Mesothelial cell of epicardium (in vitro differentiated cells): Measurements from ENCODE around the gene MIA2. TPM values are rescaled to one million over a fixed set of nuclear protein-coding genes. Genes with fewer than 3 reads are reported as not detected.
A peak's percentile ranks its signal among the peaks of the same experiment; 100 is the strongest.
"Not testable (repeated sequence)": the region's sequence is repeated elsewhere in the genome, so short reads cannot be mapped to it uniquely, and the experiment has no call there.

Source experiments
- DNase-seq, 2 experiments: peaks; one replicate each; pipeline ENCODE4 v3.0.0; 2021; ENCODE audit warnings: low spot score in 2 of 2; ENCODE audit not compliant: unreplicated experiment in 2 of 2
- H3K27ac Mint-ChIP-seq: 2 replicates; pipeline ENCODE4 v1.8.0; 2021; ENCODE audit warnings: mixed read lengths
- H3K27me3 Mint-ChIP-seq: 2 replicates; pipeline ENCODE4 v1.8.0; 2021; ENCODE audit warnings: low read depth, mixed read lengths
- H3K36me3 Mint-ChIP-seq: 2 replicates; pipeline ENCODE4 v1.8.0; 2021; ENCODE audit warnings: mixed read lengths
- H3K4me1 Mint-ChIP-seq: 2 replicates; pipeline ENCODE4 v1.8.0; 2021; ENCODE audit warnings: mixed read lengths
- H3K4me3 Mint-ChIP-seq: 2 replicates; pipeline ENCODE4 v1.8.0; 2021; ENCODE audit warnings: mild to moderate bottlenecking, moderate library complexity, mixed read lengths
- H3K9me3 Mint-ChIP-seq: 2 replicates; pipeline ENCODE4 v1.8.0; 2021; ENCODE audit warnings: mixed read lengths
- CTCF ChIP-seq: fragments of 200-600 bp; sonication (generic); IDR thresholded peaks from one replicate; pipeline ENCODE4 v1.5.0; 2021; ENCODE audit warnings: antibody characterized with exemption; ENCODE audit not compliant: unreplicated experiment
- total RNA-seq: library from RNA; stranded (reverse); gene quantifications from 3 replicates; pipeline ENCODE4 v1.2.1, GENCODE V29; 2021

Gene MIA2
- total RNA-seq, 1 donor from 2014 or later = 18.9 TPM

- TF ChIP-seq CTCF = no peak
- H3K36me3 Mint-ChIP-seq = no peaks in the 10 kb centered on the region
- DNase-seq = no peak
- no peaks in the 10 kb centered on the region for H3K9me3 Mint-ChIP-seq
- H3K27me3 Mint-ChIP-seq = no peaks in the 10 kb centered on the region
- H3K4me3 Mint-ChIP-seq = no peak overlapping the region
- peaks cover 11% of the 10 kb centered on the region for H3K4me1 Mint-ChIP-seq
- H3K27ac Mint-ChIP-seq = peak overlapping the region; percentile 70
Measured at GRCh38 chr14:39243831-39244230, 10.1 kb downstream of the MIA2 start.

- Mint-ChIP-seq H3K27ac (no peak overlapping the region), H3K27me3 (no peaks in the 10 kb centered on the region), H3K4me3 (no peak overlapping the region), H3K4me1 (peaks cover 11% of the 10 kb centered on the region), H3K36me3 (no peaks in the 10 kb centered on the region), H3K9me3 (no peaks in the 10 kb centered on the region)
- TF ChIP-seq CTCF = no peak
- no peak for DNase-seq
Measured at GRCh38 chr14:39246618-39247017, 12.9 kb downstream of the MIA2 start.

GRCh38 chr14:39247256-39247655, 13.5 kb downstream of the MIA2 start:
- Mint-ChIP-seq H3K27ac (no peak overlapping the region), H3K27me3 (no peaks in the 10 kb centered on the region), H3K4me3 (no peak overlapping the region), H3K9me3 (peaks cover 4% of the 10 kb centered on the region), H3K4me1 (peaks cover 11% of the 10 kb centered on the region), H3K36me3 (no peaks in the 10 kb centered on the region)
- DNase-seq = no peak
- TF ChIP-seq CTCF = no peak

- Mint-ChIP-seq H3K27ac (no peak overlapping the region), H3K4me3 (no peak overlapping the region), H3K36me3 (no peaks in the 10 kb centered on the region), H3K4me1 (no peaks in the 10 kb centered on the region), H3K27me3 (no peaks in the 10 kb centered on the region), H3K9me3 (peaks cover 8% of the 10 kb centered on the region)
- TF ChIP-seq CTCF = no peak
- DNase-seq = no peak
Measured at GRCh38 chr14:39251547-39251946, 17.8 kb downstream of the MIA2 start.

- DNase-seq, H3K4me3 Mint-ChIP-seq, H3K4me1 Mint-ChIP-seq, H3K27ac Mint-ChIP-seq, H3K36me3 Mint-ChIP-seq, H3K27me3 Mint-ChIP-seq: not testable (repeated sequence)
- peaks cover 25% of the 10 kb centered on the region for H3K9me3 Mint-ChIP-seq
Measured at GRCh38 chr14:39257388-39257787, 23.7 kb downstream of the MIA2 start.

- H3K4me3 Mint-ChIP-seq = no peak overlapping the region
- H3K36me3 Mint-ChIP-seq = no peaks in the 10 kb centered on the region
- no peak overlapping the region for H3K27ac Mint-ChIP-seq
- H3K9me3 Mint-ChIP-seq = peaks cover 22% of the 10 kb centered on the region
- TF ChIP-seq CTCF = no peak
- H3K27me3 Mint-ChIP-seq = no peaks in the 10 kb centered on the region
- DNase-seq = no peak
- no peaks in the 10 kb centered on the region for H3K4me1 Mint-ChIP-seq
Measured at GRCh38 chr14:39258782-39259545, 25.2 kb downstream of the MIA2 start.

GRCh38 chr14:39260161-39260560, 26.4 kb downstream of the MIA2 start:
- H3K27me3 Mint-ChIP-seq, DNase-seq: not testable (repeated sequence)

GRCh38 chr14:39262214-39262613, 28.5 kb downstream of the MIA2 start:
- not testable (repeated sequence) for H3K27me3 Mint-ChIP-seq, DNase-seq, H3K4me3 Mint-ChIP-seq, H3K27ac Mint-ChIP-seq, H3K36me3 Mint-ChIP-seq
- Mint-ChIP-seq H3K9me3 (peaks cover 16% of the 10 kb centered on the region), H3K4me1 (peaks cover 15% of the 10 kb centered on the region)

More at GRCh38 chr14:39260161-39260560, 26.4 kb downstream of the MIA2 start:
- H3K36me3 Mint-ChIP-seq, H3K4me1 Mint-ChIP-seq, H3K4me3 Mint-ChIP-seq, H3K27ac Mint-ChIP-seq: not testable (repeated sequence)
- peaks cover 22% of the 10 kb centered on the region for H3K9me3 Mint-ChIP-seq
